ENCODE results near the gene C1orf74.

Gene C1orf74

GRCh38 chr1:209769171-209769904, 15.0 kb downstream of the C1orf74 start:
- peak; percentile 81 for DNase-seq

GRCh38 chr1:209768354-209768774, 16.0 kb downstream of the C1orf74 start:
- peak; percentile 81 for DNase-seq

GRCh38 chr1:209767706-209768105, 16.7 kb downstream of the C1orf74 start:
- no peak for DNase-seq

GRCh38 chr1:209767096-209767495, 17.3 kb downstream of the C1orf74 start:
- no peak for DNase-seq

GRCh38 chr1:209766051-209766450, 18.3 kb downstream of the C1orf74 start:
- DNase-seq, result no peak

- DNase-seq, result no peak
Measured at GRCh38 chr1:209761011-209761635, 23.2 kb downstream of the C1orf74 start.

- DNase-seq, result no peak
Measured at GRCh38 chr1:209759829-209760359, 24.5 kb downstream of the C1orf74 start.

GRCh38 chr1:209758400-209758799, 26.0 kb downstream of the C1orf74 start:
- no peak for DNase-seq

- peak; percentile 29 for DNase-seq
Measured at GRCh38 chr1:209756615-209757445, 27.5 kb downstream of the C1orf74 start.

- peak; percentile 69 for DNase-seq
Measured at GRCh38 chr1:209755926-209756614, 28.3 kb downstream of the C1orf74 start, which contains the start of gene TRAF3IP3. Gene TRAF3IP3, plus strand, starts transcription at chr1:209756053. Its CDS starts 3,987 bp downstream, at chr1:209760040.

GRCh38 chr1:209755256-209755655, 29.1 kb downstream of the C1orf74 start:
- DNase-seq, result no peak

- no peak for DNase-seq
Measured at GRCh38 chr1:209752890-209753289, 31.5 kb downstream of the C1orf74 start.

GRCh38 chr1:209751627-209752231, 32.6 kb downstream of the C1orf74 start:
- no peak for DNase-seq

- DNase-seq, result no peak
Measured at GRCh38 chr1:209749670-209750323, 34.6 kb downstream of the C1orf74 start.

GRCh38 chr1:209749205-209749604, 35.2 kb downstream of the C1orf74 start:
- no peak for DNase-seq

- no peak for DNase-seq
Measured at GRCh38 chr1:209748620-209749019, 35.7 kb downstream of the C1orf74 start.

- DNase-seq, result peak; percentile 77
Measured at GRCh38 chr1:209747580-209748262, 36.6 kb downstream of the C1orf74 start.

GRCh38 chr1:209746451-209747165, 37.8 kb downstream of the C1orf74 start:
- no peak for DNase-seq

- DNase-seq, result no peak
Measured at GRCh38 chr1:209743145-209743482, 41.2 kb downstream of the C1orf74 start.

GRCh38 chr1:209742409-209743144, 41.8 kb downstream of the C1orf74 start:
- DNase-seq, result no peak

Measured in NK-92 treated with Interleukin-12 subunit alpha and Interleukin-12 subunit beta, amount 100 ng/mL, for 24 hours (cell line).